ENCODE results near the gene SLC2A13.
"Not testable (repeated sequence)": the region's sequence is repeated elsewhere in the genome, so short reads cannot be mapped to it uniquely, and the experiment has no call there.

The SLC2A13 gene

DNA sequence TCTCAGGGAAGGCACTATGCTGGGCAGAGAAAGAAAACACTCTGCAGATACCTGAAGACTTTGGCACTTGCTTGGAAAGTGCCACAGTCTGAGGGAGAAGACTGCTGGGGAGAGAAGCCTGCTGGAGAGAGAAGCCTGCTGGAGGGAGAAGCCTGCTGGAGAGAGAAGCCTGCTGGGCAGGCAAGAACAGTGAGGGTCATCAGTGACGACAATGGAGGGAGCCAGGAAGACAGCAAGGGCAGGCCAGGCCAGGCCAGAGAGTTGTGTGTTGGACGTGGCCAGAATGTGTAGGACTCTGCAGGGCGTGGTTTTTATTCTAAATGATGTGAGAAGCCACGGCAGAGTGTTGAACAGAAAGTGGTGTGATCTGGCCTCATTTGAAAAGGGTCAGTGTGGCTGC lies 301.0 kb downstream of the SLC2A13 start:
- Histone ChIP-seq H3K36me3 (ENCODE audit: insufficient read depth, low read length) (no peaks in the 10 kb centered on the region), H3K9me3 (ENCODE audit: insufficient read depth, low read depth, low read length) (peaks cover 1% of the 10 kb centered on the region; the same call in 1 of the 2 replicates), H3K27ac (ENCODE audit: low read depth, low read length) (no peak overlapping the region), H3K4me1 (ENCODE audit: insufficient read depth, low read length) (0 out of 2 replicates have a peak, but pooled peaks cover 6% of the 10 kb centered on the region), H3K9ac (ENCODE audit: low read depth, low read length) (no peak overlapping the region), H3K4me3 (ENCODE audit: low read length) (no peak overlapping the region), H3K27me3 (ENCODE audit: insufficient read depth, low read length) (no peaks in the 10 kb centered on the region)
- 81% methylated on average over 4 of the region's 4 CpGs for WGBS

DNA sequence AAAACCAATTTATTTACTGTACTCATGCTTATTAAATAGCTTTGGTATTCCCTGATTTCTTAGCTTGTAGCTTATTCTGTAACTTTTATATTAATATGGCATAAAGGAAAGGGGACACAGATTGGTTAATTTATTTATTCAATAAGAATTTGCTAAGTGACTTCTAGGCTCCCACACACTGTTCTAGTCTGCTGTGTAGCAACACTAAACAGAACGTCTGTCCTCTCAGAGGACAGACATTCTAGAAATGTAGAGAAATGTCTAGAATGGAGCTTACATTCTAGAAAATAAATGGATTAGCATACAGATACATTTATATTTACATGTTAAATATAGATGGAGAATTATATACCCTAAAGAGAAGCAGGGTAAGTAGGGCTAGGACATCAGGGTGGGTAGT lies 301.4 kb downstream of the SLC2A13 start:
- 0 out of 2 replicates have a peak, but pooled peaks cover 6% of the 10 kb centered on the region for H3K4me1 ChIP-seq (ENCODE audit: insufficient read depth, low read length)
- no peak overlapping the region for H3K27ac ChIP-seq (ENCODE audit: low read depth, low read length)
- H3K9ac ChIP-seq (ENCODE audit: low read depth, low read length) = no peak overlapping the region
- no peaks in the 10 kb centered on the region for H3K9me3 ChIP-seq (ENCODE audit: insufficient read depth, low read depth, low read length)
- no peaks in the 10 kb centered on the region for H3K36me3 ChIP-seq (ENCODE audit: insufficient read depth, low read length)
- no peak overlapping the region for H3K4me3 ChIP-seq (ENCODE audit: low read length)
- no peaks in the 10 kb centered on the region for H3K27me3 ChIP-seq (ENCODE audit: insufficient read depth, low read length)
- no CpG with 5 or more reads among the region's 1 CpG for WGBS

DNA sequence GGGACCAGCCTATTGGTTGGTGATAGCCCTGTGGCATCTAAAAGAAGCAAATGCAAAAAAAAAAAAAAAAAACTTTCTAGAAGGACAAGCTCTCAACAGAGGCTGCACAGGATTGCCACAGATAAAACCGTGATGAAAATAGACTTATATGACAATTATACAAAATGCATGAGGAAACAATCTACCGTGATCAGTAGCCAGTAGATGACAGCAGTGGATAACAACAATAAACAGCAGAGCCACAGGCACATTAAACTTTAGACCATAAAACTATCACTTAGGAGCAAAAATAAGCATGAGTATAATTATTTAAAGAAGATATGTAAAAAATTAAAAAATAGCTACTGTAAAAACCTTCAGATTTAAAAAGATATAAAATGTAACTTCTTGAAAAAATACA lies 302.7 kb downstream of the SLC2A13 start:
- no peaks in the 10 kb centered on the region for H3K9me3 ChIP-seq (ENCODE audit: insufficient read depth, low read depth, low read length)
- H3K9ac ChIP-seq (ENCODE audit: low read depth, low read length) = no peak overlapping the region
- 0 out of 2 replicates have a peak, but pooled peaks cover 6% of the 10 kb centered on the region for H3K4me1 ChIP-seq (ENCODE audit: insufficient read depth, low read length)
- H3K36me3 ChIP-seq (ENCODE audit: insufficient read depth, low read length) = no peaks in the 10 kb centered on the region
- H3K27ac ChIP-seq (ENCODE audit: low read depth, low read length) = no peak overlapping the region
- H3K4me3 ChIP-seq (ENCODE audit: low read length) = no peak overlapping the region
- no peaks in the 10 kb centered on the region for H3K27me3 ChIP-seq (ENCODE audit: insufficient read depth, low read length)
- WGBS = 100% methylated on average over 1 of the region's 2 CpGs

DNA sequence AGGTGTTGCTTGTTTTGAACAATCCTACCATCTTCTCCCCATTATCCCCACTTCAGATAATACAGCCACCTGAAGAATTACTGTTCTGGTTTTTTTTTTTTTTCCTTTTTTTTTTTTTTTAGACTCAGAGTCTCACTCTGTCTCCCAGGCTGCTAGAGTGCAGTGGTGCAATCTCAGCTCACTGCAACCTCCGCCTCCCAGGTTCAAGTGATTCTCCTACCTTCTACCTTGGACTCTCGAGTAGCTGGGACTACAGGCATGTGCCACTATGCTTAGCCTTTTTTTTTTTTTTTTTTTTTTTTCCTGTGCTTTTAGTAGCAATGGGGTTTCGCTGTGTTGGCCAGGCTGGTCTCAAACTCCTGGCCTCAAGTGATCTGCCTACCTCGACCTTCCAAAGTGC lies 306.9 kb downstream of the SLC2A13 start:
- no peaks in the 10 kb centered on the region for H3K27me3 ChIP-seq (ENCODE audit: insufficient read depth, low read length)
- H3K4me3 ChIP-seq (ENCODE audit: low read length) = no peak overlapping the region
- no peak overlapping the region for H3K9ac ChIP-seq (ENCODE audit: low read depth, low read length)
- WGBS = 87% methylated on average over 4 of the region's 4 CpGs
- H3K36me3 ChIP-seq (ENCODE audit: insufficient read depth, low read length) = no peaks in the 10 kb centered on the region
- no peak overlapping the region for H3K27ac ChIP-seq (ENCODE audit: low read depth, low read length)
- H3K4me1 ChIP-seq (ENCODE audit: insufficient read depth, low read length) = no peaks in the 10 kb centered on the region
- no peaks in the 10 kb centered on the region for H3K9me3 ChIP-seq (ENCODE audit: insufficient read depth, low read depth, low read length)

DNA sequence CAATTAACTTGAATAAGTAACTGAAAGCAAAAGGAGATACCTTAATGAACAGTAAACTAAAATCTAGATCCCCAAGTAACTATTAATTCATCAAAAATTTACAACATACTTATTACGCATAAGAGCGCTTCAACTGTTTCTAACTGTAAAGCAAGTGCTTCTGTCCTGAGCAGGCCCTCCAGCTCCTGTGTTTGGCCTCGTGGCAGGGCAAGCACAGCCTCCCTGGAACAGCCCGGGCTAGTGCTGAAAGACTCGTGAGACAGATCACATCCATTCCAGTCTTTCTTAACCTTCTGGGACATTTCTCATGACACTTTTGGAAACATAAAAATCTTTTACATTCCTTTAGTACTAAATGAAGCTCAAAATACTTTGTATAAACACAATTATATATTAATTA lies 307.5 kb downstream of the SLC2A13 start:
- no peaks in the 10 kb centered on the region for H3K9me3 ChIP-seq (ENCODE audit: insufficient read depth, low read depth, low read length)
- H3K4me1 ChIP-seq (ENCODE audit: insufficient read depth, low read length) = no peaks in the 10 kb centered on the region
- 92% methylated on average over 5 of the region's 5 CpGs for WGBS
- no peak overlapping the region for H3K4me3 ChIP-seq (ENCODE audit: low read length)
- no peak overlapping the region for H3K9ac ChIP-seq (ENCODE audit: low read depth, low read length)
- no peak overlapping the region for H3K27ac ChIP-seq (ENCODE audit: low read depth, low read length)
- no peaks in the 10 kb centered on the region for H3K27me3 ChIP-seq (ENCODE audit: insufficient read depth, low read length)
- H3K36me3 ChIP-seq (ENCODE audit: insufficient read depth, low read length) = no peaks in the 10 kb centered on the region

DNA sequence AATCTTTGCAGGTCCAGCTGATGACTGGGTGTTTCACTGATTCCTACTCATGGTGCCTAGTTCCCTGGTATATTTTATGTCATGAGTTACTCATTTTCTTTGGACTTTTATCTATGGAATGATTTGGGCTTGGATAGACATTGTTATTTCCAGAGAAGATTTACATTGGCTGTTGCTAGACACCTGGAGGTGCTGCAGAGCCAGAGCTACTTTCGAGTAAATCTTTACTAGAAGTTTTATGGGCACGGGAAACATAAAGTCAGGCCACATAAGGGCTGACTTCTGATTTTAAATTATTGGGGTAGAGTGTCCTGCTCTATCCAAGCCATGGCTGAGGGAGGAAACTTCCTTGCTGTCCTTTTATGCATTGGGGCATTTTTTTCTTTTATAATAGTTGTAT lies 310.4 kb downstream of the SLC2A13 start:
- Histone ChIP-seq H3K4me1 (ENCODE audit: insufficient read depth, low read length) (no peaks in the 10 kb centered on the region), H3K36me3 (ENCODE audit: insufficient read depth, low read length) (no peaks in the 10 kb centered on the region), H3K27me3 (ENCODE audit: insufficient read depth, low read length) (no peaks in the 10 kb centered on the region), H3K9me3 (ENCODE audit: insufficient read depth, low read depth, low read length) (no peaks in the 10 kb centered on the region), H3K9ac (ENCODE audit: low read depth, low read length) (no peak overlapping the region), H3K27ac (ENCODE audit: low read depth, low read length) (no peak overlapping the region), H3K4me3 (ENCODE audit: low read length) (no peak overlapping the region)
- WGBS = 96% methylated on average over 2 of the region's 2 CpGs

DNA sequence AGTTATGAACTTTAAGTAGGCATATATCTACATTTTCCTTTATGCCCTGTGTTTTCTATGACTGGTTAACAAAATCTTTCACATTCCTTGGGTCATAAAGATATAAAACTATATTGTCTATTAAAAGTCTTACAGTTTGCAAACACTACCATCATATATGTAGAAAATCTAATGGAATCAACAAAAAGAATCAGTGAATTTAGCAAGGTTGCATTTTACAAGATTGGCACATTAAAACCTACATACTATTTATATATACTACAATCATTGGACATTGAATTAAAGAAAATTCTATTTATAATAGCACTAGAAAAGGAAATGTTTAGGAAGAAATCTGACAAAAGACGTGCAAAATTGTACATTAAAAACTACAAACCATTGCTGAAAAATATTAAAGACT lies 312.9 kb downstream of the SLC2A13 start:
- Histone ChIP-seq H3K27ac (ENCODE audit: low read depth, low read length) (no peak overlapping the region), H3K9me3 (ENCODE audit: insufficient read depth, low read depth, low read length) (no peaks in the 10 kb centered on the region), H3K4me3 (ENCODE audit: low read length) (no peak overlapping the region), H3K36me3 (ENCODE audit: insufficient read depth, low read length) (no peaks in the 10 kb centered on the region), H3K27me3 (ENCODE audit: insufficient read depth, low read length) (no peaks in the 10 kb centered on the region), H3K4me1 (ENCODE audit: insufficient read depth, low read length) (no peaks in the 10 kb centered on the region), H3K9ac (ENCODE audit: low read depth, low read length) (no peak overlapping the region)
- WGBS = no CpG with 5 or more reads among the region's 1 CpG

DNA sequence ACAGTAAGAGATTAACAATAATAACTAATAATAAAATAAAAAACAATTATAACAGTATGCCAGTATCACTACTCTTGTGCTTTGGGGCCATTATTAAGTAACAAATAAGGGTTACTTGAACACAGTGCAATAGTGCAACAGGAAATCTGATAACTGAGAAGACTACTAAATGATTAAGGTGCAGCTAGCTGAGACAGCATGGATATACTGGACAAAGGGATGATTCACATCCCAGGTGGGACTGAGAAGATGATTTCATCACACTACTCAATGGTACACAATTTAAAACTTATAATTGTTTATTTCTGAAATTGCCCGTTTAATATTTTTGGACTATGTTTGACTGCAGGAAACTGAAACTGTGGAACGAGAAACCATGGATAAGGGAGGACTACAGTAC lies 317.6 kb downstream of the SLC2A13 start:
- Histone ChIP-seq H3K36me3 (ENCODE audit: insufficient read depth, low read length) (no peaks in the 10 kb centered on the region), H3K9me3 (ENCODE audit: insufficient read depth, low read depth, low read length) (no peaks in the 10 kb centered on the region), H3K4me3 (ENCODE audit: low read length) (no peak overlapping the region), H3K27me3 (ENCODE audit: insufficient read depth, low read length) (no peaks in the 10 kb centered on the region), H3K4me1 (ENCODE audit: insufficient read depth, low read length) (no peaks in the 10 kb centered on the region), H3K27ac (ENCODE audit: low read depth, low read length) (no peak overlapping the region), H3K9ac (ENCODE audit: low read depth, low read length) (no peak overlapping the region)
- 95% methylated on average over 2 of the region's 2 CpGs for WGBS

DNA sequence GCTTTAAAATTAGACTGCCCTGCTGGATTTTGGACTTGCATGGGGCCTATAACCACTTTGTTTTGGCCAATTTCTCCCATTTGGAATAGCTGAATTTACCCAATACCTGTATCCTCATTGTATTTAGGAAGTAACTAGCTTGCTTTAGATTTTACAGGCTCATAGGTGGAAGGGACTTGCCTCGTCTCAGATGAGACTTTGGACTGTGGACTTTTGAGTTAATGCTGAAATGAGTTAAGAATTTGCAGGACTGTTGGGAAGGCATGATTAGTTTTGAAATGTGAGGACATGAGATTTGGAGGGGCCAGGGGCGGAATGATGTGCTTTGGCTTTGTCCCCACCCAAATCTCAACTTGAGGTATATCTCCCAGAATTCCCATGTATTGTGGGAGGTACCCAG lies 320.1 kb downstream of the SLC2A13 start:
- 90% methylated on average over 2 of the region's 2 CpGs for WGBS
- H3K27me3 ChIP-seq (ENCODE audit: insufficient read depth, low read length); H3K4me3 ChIP-seq (ENCODE audit: low read length); H3K9ac ChIP-seq (ENCODE audit: low read depth, low read length); H3K27ac ChIP-seq (ENCODE audit: low read depth, low read length); H3K36me3 ChIP-seq (ENCODE audit: insufficient read depth, low read length); H3K9me3 ChIP-seq (ENCODE audit: insufficient read depth, low read depth, low read length); H3K4me1 ChIP-seq (ENCODE audit: insufficient read depth, low read length): not testable (repeated sequence)

DNA sequence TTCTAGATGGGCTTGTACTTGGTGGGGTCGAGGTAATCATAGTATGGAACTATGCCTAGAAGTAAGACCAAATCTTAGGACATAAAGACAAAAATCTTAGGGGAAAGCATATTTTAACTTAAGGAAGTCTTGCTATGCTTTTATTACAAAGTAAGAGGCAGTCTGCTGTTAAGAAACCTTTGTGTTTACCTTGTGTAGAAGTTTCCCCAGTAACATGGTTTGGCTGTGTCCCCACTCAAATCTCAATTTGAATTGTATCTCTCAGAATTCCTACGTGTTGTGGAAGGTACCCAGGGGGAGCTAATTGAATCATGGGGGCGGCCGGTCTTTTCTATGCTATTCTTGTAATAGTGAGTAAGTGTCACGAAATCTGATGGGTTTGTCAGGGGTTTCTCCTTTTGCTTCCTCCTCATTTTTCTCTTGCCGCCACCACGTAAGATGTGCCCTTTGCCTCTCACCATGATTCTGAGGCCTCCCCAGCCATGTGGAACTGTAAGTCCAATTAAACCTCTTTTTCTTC lies 323.8 kb downstream of the SLC2A13 start:
- H3K4me1 ChIP-seq (ENCODE audit: insufficient read depth, low read length) = no peaks in the 10 kb centered on the region
- no peak overlapping the region for H3K9ac ChIP-seq (ENCODE audit: low read depth, low read length)
- H3K27me3 ChIP-seq (ENCODE audit: insufficient read depth, low read length) = no peaks in the 10 kb centered on the region
- no peak overlapping the region for H3K4me3 ChIP-seq (ENCODE audit: low read length)
- no peaks in the 10 kb centered on the region for H3K36me3 ChIP-seq (ENCODE audit: insufficient read depth, low read length)
- WGBS = 78% methylated on average over 6 of the region's 7 CpGs
- no peak overlapping the region for H3K27ac ChIP-seq (ENCODE audit: low read depth, low read length)
- H3K9me3 ChIP-seq (ENCODE audit: insufficient read depth, low read depth, low read length) = no peaks in the 10 kb centered on the region

DNA sequence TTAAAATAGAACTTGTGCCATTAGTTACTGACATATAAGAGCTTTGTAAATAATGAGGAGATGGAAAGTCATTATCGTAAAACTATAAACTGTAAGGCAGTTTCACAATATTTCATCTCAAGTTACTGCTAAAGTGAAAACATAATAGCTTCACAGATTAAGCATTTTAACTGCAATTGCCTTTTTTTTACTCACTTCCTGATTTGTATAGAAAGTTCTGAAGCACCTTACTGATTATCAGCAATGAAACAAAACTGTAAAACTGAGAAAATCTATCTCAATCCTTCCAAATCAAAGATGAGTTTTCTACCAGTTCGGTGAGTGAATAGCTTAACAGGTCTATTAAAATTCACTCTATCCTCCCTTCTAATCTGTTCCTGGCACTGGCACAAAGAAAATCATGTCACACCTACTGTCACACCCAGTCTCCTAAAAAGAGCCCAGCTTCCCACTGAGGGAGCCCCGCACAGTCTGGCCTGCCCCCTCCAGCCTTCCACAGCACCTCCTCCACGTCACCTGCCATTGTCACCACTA lies 324.9 kb downstream of the SLC2A13 start:
- H3K27me3 ChIP-seq (ENCODE audit: insufficient read depth, low read length) = no peaks in the 10 kb centered on the region
- WGBS = 91% methylated on average over 3 of the region's 4 CpGs
- H3K4me3 ChIP-seq (ENCODE audit: low read length) = no peak overlapping the region
- no peaks in the 10 kb centered on the region for H3K36me3 ChIP-seq (ENCODE audit: insufficient read depth, low read length)
- H3K9me3 ChIP-seq (ENCODE audit: insufficient read depth, low read depth, low read length) = no peaks in the 10 kb centered on the region
- H3K27ac ChIP-seq (ENCODE audit: low read depth, low read length) = no peak overlapping the region
- no peaks in the 10 kb centered on the region for H3K4me1 ChIP-seq (ENCODE audit: insufficient read depth, low read length)
- no peak overlapping the region for H3K9ac ChIP-seq (ENCODE audit: low read depth, low read length)

DNA sequence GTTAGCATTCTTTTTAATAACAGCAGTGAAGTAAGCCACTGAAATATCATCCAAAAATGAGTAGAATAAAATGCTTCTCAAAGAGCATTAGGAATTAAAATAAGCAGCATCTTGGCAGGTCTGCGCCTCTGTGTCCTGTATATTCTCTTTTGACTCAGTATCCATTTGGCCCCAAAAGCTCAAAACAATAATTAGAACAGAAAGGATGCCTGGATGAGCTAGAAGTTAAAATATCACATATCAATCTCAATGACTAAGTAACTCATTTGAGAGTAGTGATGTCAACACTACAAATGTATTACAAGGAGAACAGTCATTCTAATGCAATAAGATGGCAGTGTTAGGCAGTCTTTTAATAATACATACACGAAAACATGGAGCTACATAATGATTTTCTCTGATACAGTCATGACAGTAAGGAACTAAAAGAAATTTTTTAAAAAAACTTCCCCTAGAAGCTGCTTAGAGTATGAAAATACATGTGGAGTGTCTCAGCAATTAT lies 325.4 kb downstream of the SLC2A13 start:
- H3K9me3 ChIP-seq (ENCODE audit: insufficient read depth, low read depth, low read length) = no peaks in the 10 kb centered on the region

More for the DNA sequence above, 325.4 kb downstream of the SLC2A13 start:
- Histone ChIP-seq H3K36me3 (ENCODE audit: insufficient read depth, low read length) (no peaks in the 10 kb centered on the region), H3K4me3 (ENCODE audit: low read length) (no peak overlapping the region), H3K9ac (ENCODE audit: low read depth, low read length) (no peak overlapping the region), H3K27me3 (ENCODE audit: insufficient read depth, low read length) (no peaks in the 10 kb centered on the region), H3K4me1 (ENCODE audit: insufficient read depth, low read length) (no peaks in the 10 kb centered on the region), H3K27ac (ENCODE audit: low read depth, low read length) (no peak overlapping the region)
- 100% methylated on average over 1 of the region's 2 CpGs for WGBS
